Loucy (cell line): Measurements from ENCODE around the gene ATP7B.

Source experiments
- EZH2phosphoT487 ChIP-seq: fragments of 200-600 bp; IDR thresholded peaks from 2 replicates; pipeline ENCODE4 v1.6.1; 2018; ENCODE audit warnings: antibody characterized with exemption, mild to moderate bottlenecking, moderate library complexity, borderline replicate concordance
- TF ChIP-seq, protein P1 (sequence below): fragments of 200-600 bp; sonication (generic); conservative IDR thresholded peaks from 2 replicates; pipeline ENCODE4 v1.5.1; 2014; ENCODE audit warnings: mild to moderate bottlenecking, antibody characterized with exemption, low read length

- TF ChIP-seq, protein P1, sequence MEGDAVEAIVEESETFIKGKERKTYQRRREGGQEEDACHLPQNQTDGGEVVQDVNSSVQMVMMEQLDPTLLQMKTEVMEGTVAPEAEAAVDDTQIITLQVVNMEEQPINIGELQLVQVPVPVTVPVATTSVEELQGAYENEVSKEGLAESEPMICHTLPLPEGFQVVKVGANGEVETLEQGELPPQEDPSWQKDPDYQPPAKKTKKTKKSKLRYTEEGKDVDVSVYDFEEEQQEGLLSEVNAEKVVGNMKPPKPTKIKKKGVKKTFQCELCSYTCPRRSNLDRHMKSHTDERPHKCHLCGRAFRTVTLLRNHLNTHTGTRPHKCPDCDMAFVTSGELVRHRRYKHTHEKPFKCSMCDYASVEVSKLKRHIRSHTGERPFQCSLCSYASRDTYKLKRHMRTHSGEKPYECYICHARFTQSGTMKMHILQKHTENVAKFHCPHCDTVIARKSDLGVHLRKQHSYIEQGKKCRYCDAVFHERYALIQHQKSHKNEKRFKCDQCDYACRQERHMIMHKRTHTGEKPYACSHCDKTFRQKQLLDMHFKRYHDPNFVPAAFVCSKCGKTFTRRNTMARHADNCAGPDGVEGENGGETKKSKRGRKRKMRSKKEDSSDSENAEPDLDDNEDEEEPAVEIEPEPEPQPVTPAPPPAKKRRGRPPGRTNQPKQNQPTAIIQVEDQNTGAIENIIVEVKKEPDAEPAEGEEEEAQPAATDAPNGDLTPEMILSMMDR, result no peak
- no peak for TF ChIP-seq EZH2phosphoT487
These were observed 51.5 kb downstream of the ATP7B start for GRCh38 chr13:51959773-51960172.
